ENCODE measurements around the gene TST. TPM values are rescaled to one million over a fixed set of nuclear protein-coding genes. Genes with fewer than 3 reads are reported as not detected.

TST gene
- total RNA-seq, 3 donors from 2014 or later (not counting 1 experiment from before 2014, with no cell fraction given) = 3.1 to 4.9 (median 4.3) TPM

GRCh38 chr22:36971341-36972125 lies 47.7 kb downstream of the TST start:
- Mint-ChIP-seq H3K4me1 (no peaks in the 10 kb centered on the region), H3K27me3 (ENCODE audit: low read depth in 2 of 2) (peaks cover 0 to 4% of the 10 kb centered on the region in 2 donors), H3K36me3 (no peaks in the 10 kb centered on the region), H3K9me3 (no peaks in the 10 kb centered on the region), H3K4me3 (no peak overlapping the region), H3K27ac (no peak overlapping the region)
- Histone ChIP-seq H3K4me1 (ENCODE audit: control insufficient read depth, insufficient read depth, low read length) (no peaks in the 10 kb centered on the region), H3K27ac (ENCODE audit: low read length) (no peak overlapping the region), H3K36me3 (ENCODE audit: control insufficient read depth, insufficient read depth, low read length) (no peaks in the 10 kb centered on the region), H3K9me3 (ENCODE audit: control insufficient read depth, insufficient read depth, low read length) (no peaks in the 10 kb centered on the region), H3K4me3 (ENCODE audit: low read length) (no peak overlapping the region), H3K27me3 (ENCODE audit: control insufficient read depth, insufficient read depth, low read length) (no peaks in the 10 kb centered on the region)
- TF ChIP-seq CTCF (IDR thresholded peaks at IDR 0.05) = no peak
- 90% methylated on average over 19 of the region's 19 CpGs for WGBS (ENCODE audit: insufficient coverage)
- no peak for ATAC-seq
- intact Hi-C loops (cut with micrococcal nuclease) = no loop called here
- DNase-seq = no peak

GRCh38 chr22:36968249-36968964 lies 50.8 kb downstream of the TST start:
- Mint-ChIP-seq H3K27me3 (ENCODE audit: low read depth in 2 of 2) (peaks cover 0 to 7% of the 10 kb centered on the region in 2 donors), H3K36me3 (no peaks in the 10 kb centered on the region), H3K4me3 (no peak overlapping the region), H3K27ac (no peak overlapping the region), H3K4me1 (no peaks in the 10 kb centered on the region), H3K9me3 (no peaks in the 10 kb centered on the region)
- no peaks in the 10 kb centered on the region for H3K4me1 ChIP-seq (ENCODE audit: control insufficient read depth, insufficient read depth, low read length)
- TF ChIP-seq CTCF (IDR thresholded peaks at IDR 0.05) = no peak
- no peaks in the 10 kb centered on the region for H3K27me3 ChIP-seq (ENCODE audit: control insufficient read depth, insufficient read depth, low read length)
- WGBS (ENCODE audit: insufficient coverage) = 100% methylated on average over 1 of the region's 5 CpGs
- H3K27ac ChIP-seq (ENCODE audit: low read length) = no peak overlapping the region
- ATAC-seq (no peak), DNase-seq (no peak)
- no peaks in the 10 kb centered on the region for H3K9me3 ChIP-seq (ENCODE audit: control insufficient read depth, insufficient read depth, low read length)
- intact Hi-C loops (cut with micrococcal nuclease) = no loop called here
- no peaks in the 10 kb centered on the region for H3K36me3 ChIP-seq (ENCODE audit: control insufficient read depth, insufficient read depth, low read length)
- no peak overlapping the region for H3K4me3 ChIP-seq (ENCODE audit: low read length)

GRCh38 chr22:36966851-36967540 lies 52.3 kb downstream of the TST start:
- ATAC-seq (no peak), DNase-seq (no peak)
- WGBS (ENCODE audit: insufficient coverage) = 83% methylated on average over 11 of the region's 11 CpGs
- H3K4me3 ChIP-seq (ENCODE audit: low read length) = no peak overlapping the region
- TF ChIP-seq CTCF (IDR thresholded peaks at IDR 0.05) = no peak
- H3K36me3 ChIP-seq (ENCODE audit: control insufficient read depth, insufficient read depth, low read length) = no peaks in the 10 kb centered on the region
- Mint-ChIP-seq H3K4me3 (no peak overlapping the region), H3K27me3 (ENCODE audit: low read depth in 2 of 2) (peaks cover 9 to 10% of the 10 kb centered on the region in 2 donors), H3K9me3 (no peaks in the 10 kb centered on the region), H3K36me3 (no peaks in the 10 kb centered on the region), H3K27ac (no peak overlapping the region), H3K4me1 (no peaks in the 10 kb centered on the region)
- no peaks in the 10 kb centered on the region for H3K27me3 ChIP-seq (ENCODE audit: control insufficient read depth, insufficient read depth, low read length)
- no peaks in the 10 kb centered on the region for H3K4me1 ChIP-seq (ENCODE audit: control insufficient read depth, insufficient read depth, low read length)
- intact Hi-C loops (cut with micrococcal nuclease) = no loop called here
- H3K27ac ChIP-seq (ENCODE audit: low read length) = no peak overlapping the region
- H3K9me3 ChIP-seq (ENCODE audit: control insufficient read depth, insufficient read depth, low read length) = no peaks in the 10 kb centered on the region
